Measurements from ENCODE around the gene FXYD6. TPM values are rescaled to one million over a fixed set of nuclear protein-coding genes. Genes with fewer than 3 reads are reported as not detected.

Gene FXYD6
- total and polyA plus RNA-seq, 7 donors, result 10.8 to 27.9 (median 14.0) TPM

DNA sequence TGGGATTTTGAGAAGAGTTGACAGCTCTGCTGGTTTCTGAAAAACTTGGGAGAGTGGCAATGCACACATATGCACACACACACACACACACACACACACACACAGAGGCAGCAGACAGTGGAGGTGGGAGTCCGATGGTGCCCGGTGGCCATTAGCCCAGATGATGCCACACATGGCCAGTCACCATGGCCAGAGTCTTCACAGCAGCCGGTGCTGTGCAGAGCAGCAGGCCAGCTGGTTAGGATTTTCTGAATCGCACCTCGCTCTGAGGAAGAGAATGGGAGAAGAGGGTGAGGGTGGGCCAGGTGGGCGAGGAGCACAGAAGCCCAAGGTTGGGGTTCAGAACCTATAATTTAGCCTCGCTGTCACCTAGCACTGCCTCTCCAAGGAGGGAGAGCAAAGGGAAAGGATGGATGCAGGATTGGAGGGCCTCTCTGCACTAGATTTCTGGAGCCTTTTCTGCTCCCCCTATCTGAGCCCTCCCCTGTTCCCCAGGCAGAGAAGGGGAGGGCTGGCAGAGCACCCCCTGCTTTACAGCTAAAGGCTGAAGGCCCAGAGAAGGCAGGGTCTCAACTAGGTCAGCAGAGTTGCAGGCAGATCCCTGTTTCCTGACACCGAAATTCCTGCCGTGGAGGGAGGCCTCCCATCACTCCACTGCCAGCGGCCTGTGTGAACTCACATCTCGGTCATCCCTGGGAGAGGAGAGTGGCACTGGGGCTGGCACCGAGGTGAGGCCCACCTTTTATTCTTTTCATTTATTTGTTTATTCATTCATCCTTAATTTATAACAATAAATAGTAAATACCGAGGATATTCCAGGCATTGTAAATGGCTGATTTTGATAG is 25.8 kb upstream of the FXYD6 start:
- Histone ChIP-seq H3K4me1 (no peaks in the 10 kb centered on the region), H3K36me3 (ENCODE audit: insufficient read depth in 1 of 2, low read depth in 1 of 2) (no peaks in the 10 kb centered on the region), H3K27me3 (ENCODE audit: insufficient read depth in 3 of 3, low read length in 2 of 3) (peaks cover 0 to 16% (median 5%) of the 10 kb centered on the region in 3 donors), H3K4me3 (no peak overlapping the region), H3K27ac (no peak overlapping the region), H3K9me3 (no peaks in the 10 kb centered on the region)
- 79 to 87% (median 82%) methylated on average over 13 of the region's 13 CpGs for WGBS, 3 donors
- peak in 1 of 2 donors; percentile 12 for DNase-seq
- intact Hi-C loops (cut with DNase I), result no loop called here
- no peak for ATAC-seq
- TF ChIP-seq, protein P1, sequence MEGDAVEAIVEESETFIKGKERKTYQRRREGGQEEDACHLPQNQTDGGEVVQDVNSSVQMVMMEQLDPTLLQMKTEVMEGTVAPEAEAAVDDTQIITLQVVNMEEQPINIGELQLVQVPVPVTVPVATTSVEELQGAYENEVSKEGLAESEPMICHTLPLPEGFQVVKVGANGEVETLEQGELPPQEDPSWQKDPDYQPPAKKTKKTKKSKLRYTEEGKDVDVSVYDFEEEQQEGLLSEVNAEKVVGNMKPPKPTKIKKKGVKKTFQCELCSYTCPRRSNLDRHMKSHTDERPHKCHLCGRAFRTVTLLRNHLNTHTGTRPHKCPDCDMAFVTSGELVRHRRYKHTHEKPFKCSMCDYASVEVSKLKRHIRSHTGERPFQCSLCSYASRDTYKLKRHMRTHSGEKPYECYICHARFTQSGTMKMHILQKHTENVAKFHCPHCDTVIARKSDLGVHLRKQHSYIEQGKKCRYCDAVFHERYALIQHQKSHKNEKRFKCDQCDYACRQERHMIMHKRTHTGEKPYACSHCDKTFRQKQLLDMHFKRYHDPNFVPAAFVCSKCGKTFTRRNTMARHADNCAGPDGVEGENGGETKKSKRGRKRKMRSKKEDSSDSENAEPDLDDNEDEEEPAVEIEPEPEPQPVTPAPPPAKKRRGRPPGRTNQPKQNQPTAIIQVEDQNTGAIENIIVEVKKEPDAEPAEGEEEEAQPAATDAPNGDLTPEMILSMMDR (IDR thresholded peaks at IDR 0.05), result no peak

GRCh38 chr11:117901601-117902000 is 25.1 kb upstream of the FXYD6 start:
- Histone ChIP-seq H3K4me1 (no peaks in the 10 kb centered on the region), H3K27me3 (ENCODE audit: insufficient read depth in 3 of 3, low read length in 2 of 3) (peaks cover 0 to 16% (median 5%) of the 10 kb centered on the region in 3 donors), H3K9me3 (no peaks in the 10 kb centered on the region), H3K36me3 (ENCODE audit: insufficient read depth in 1 of 2, low read depth in 1 of 2) (no peaks in the 10 kb centered on the region), H3K4me3 (no peak overlapping the region), H3K27ac (no peak overlapping the region)
- DNase-seq (peak in 1 of 2 donors; percentile 17), ATAC-seq (no peak)
- intact Hi-C loops (cut with DNase I), result no loop called here
- TF ChIP-seq, protein P1 (IDR thresholded peaks at IDR 0.05), result no peak
- WGBS, 3 donors, result 86 to 95% (median 93%) methylated on average over 9 of the region's 9 CpGs

GRCh38 chr11:117900720-117901440 is 24.4 kb upstream of the FXYD6 start:
- intact Hi-C loops (cut with DNase I), result no loop called here
- Histone ChIP-seq H3K4me3 (no peak overlapping the region), H3K36me3 (ENCODE audit: insufficient read depth in 1 of 2, low read depth in 1 of 2) (no peaks in the 10 kb centered on the region), H3K27me3 (ENCODE audit: insufficient read depth in 3 of 3, low read length in 2 of 3) (peaks cover 0 to 11% (median 5%) of the 10 kb centered on the region in 3 donors), H3K27ac (no peak overlapping the region), H3K9me3 (no peaks in the 10 kb centered on the region), H3K4me1 (no peaks in the 10 kb centered on the region)
- TF ChIP-seq, protein P1 (IDR thresholded peaks at IDR 0.05), result no peak
- ATAC-seq (no peak), DNase-seq (peak in 1 of 2 donors; percentile 16)
- 69 to 73% (median 71%) methylated on average over 11 of the region's 11 CpGs for WGBS, 3 donors

- H3K9me3 ChIP-seq, result peaks cover under 1% of the 10 kb centered on the region
- H3K4me1 ChIP-seq, result no peaks in the 10 kb centered on the region
- intact Hi-C loops (cut with DNase I), result no loop called here
- no peak overlapping the region for H3K27ac ChIP-seq
- no peak overlapping the region for H3K4me3 ChIP-seq
- ATAC-seq (no peak), DNase-seq (peak in 1 of 2 donors; percentile 32)
- 79 to 90% (median 89%) methylated on average over 4 of the region's 4 CpGs for WGBS, 3 donors
- TF ChIP-seq, protein P1 (IDR thresholded peaks at IDR 0.05), result no peak
- H3K36me3 ChIP-seq (ENCODE audit: insufficient read depth in 1 of 2, low read depth in 1 of 2), result no peaks in the 10 kb centered on the region
- peaks cover 0 to 4% (median 2%) of the 10 kb centered on the region in 3 donors for H3K27me3 ChIP-seq (ENCODE audit: insufficient read depth in 3 of 3, low read length in 2 of 3)
Observed at GRCh38 chr11:117900121-117900648, 23.7 kb upstream of the FXYD6 start.

Data from psoas muscle (tissue), 8 donors.